WTC11 (cell line): Measurements from ENCODE around the gene SYMPK. TPM values are rescaled to one million over a fixed set of nuclear protein-coding genes. Genes with fewer than 3 reads are reported as not detected.

Experiments used
- ATAC-seq: fragments of 200-7000 bp; cut with Tn5 transposase; 2 replicates; pipeline ENCODE4 v1.10.0; 2021; ENCODE audit warnings: mild to moderate bottlenecking, moderate library complexity
- CTCF ChIA-PET: fragments of 300-600 bp; sonication (Branson Sonifier 250); formaldehyde crosslinking; loops from one replicate; lab custom pipeline; 2021; ENCODE audit warnings: antibody characterized with exemption; lab: Charles Lee
- POLR2A ChIA-PET: fragments of 350-600 bp; sonication (Branson Sonifier 250); formaldehyde crosslinking; loops from one replicate; lab custom pipeline; 2021; ENCODE audit warnings: antibody characterized with exemption; lab: Charles Lee
- DNase-seq: peaks from one replicate; pipeline ENCODE4 v3.0.0; 2021; ENCODE audit warnings: low spot score
- H3K27ac Mint-ChIP-seq: 2 replicates; pipeline ENCODE4 v1.8.0; 2021; ENCODE audit warnings: mixed read lengths
- H3K27me3 Mint-ChIP-seq: 2 replicates; pipeline ENCODE4 v1.8.0; 2021; ENCODE audit warnings: low read depth, mild to moderate bottlenecking, moderate library complexity, mixed read lengths
- H3K36me3 Mint-ChIP-seq: 2 replicates; pipeline ENCODE4 v1.8.0; 2021; ENCODE audit warnings: mixed read lengths
- H3K4me1 Mint-ChIP-seq: 2 replicates; pipeline ENCODE4 v1.8.0; 2022; ENCODE audit warnings: mixed read lengths
- H3K4me3 Mint-ChIP-seq: 2 replicates; pipeline ENCODE4 v1.8.0; 2021; ENCODE audit warnings: mild to moderate bottlenecking, moderate library complexity, mixed read lengths
- H3K9me3 Mint-ChIP-seq: 2 replicates; pipeline ENCODE4 v1.8.0; 2021; ENCODE audit warnings: mixed read lengths
- JAZF1 ChIP-seq: fragments of 250-450 bp; sonication (Bioruptor Pico); IDR thresholded peaks from 2 replicates; pipeline ENCODE4 v1.9.0; 2021; ENCODE audit warnings: moderate library complexity, mild to moderate bottlenecking, inconsistent platforms
- NFE2L1 ChIP-seq: sonication (generic); formaldehyde crosslinking; IDR thresholded peaks from 2 replicates; pipeline ENCODE4 v1.8.1; 2023; ENCODE audit warnings: missing genetic modification reagents
- OVOL2 ChIP-seq: fragments of 250-450 bp; sonication (Bioruptor Pico); IDR thresholded peaks from 2 replicates; pipeline ENCODE4 v1.9.0; 2021; ENCODE audit warnings: mild to moderate bottlenecking, borderline replicate concordance
- PRRX2 ChIP-seq: fragments of 250-450 bp; sonication (Bioruptor Pico); IDR thresholded peaks from 2 replicates; pipeline ENCODE4 v1.8.0; 2021; ENCODE audit warnings: mild to moderate bottlenecking
- TEAD4 ChIP-seq: sonication (generic); formaldehyde crosslinking; IDR thresholded peaks from 2 replicates; pipeline ENCODE4 v1.8.0; 2022; ENCODE audit warnings: mild to moderate bottlenecking, missing genetic modification reagents
- ZNF219 ChIP-seq: sonication (generic); formaldehyde crosslinking; IDR thresholded peaks from 2 replicates; pipeline ENCODE4 v1.8.0; 2023; ENCODE audit warnings: missing genetic modification reagents, mild to moderate bottlenecking, borderline replicate concordance
- ZNF396 ChIP-seq: fragments of 250-450 bp; sonication (Bioruptor Pico); IDR thresholded peaks from 2 replicates; pipeline ENCODE4 v1.8.0; 2021; ENCODE audit warnings: mild to moderate bottlenecking, moderate library complexity, borderline replicate concordance
- ZNF671 ChIP-seq: fragments of 250-450 bp; sonication (Bioruptor Pico); IDR thresholded peaks from 2 replicates; pipeline ENCODE4 v1.8.0; 2021; ENCODE audit warnings: mild to moderate bottlenecking
- total RNA-seq: library from RNA; stranded (reverse); gene quantifications from 3 replicates; pipeline ENCODE4 v1.2.3, GENCODE V29; 2021
- TF ChIP-seq, protein P1 (sequence below): sonication (generic); formaldehyde crosslinking; IDR thresholded peaks from 2 replicates; pipeline ENCODE4 v1.8.1; 2023; ENCODE audit warnings: mild to moderate bottlenecking, missing genetic modification reagents, borderline replicate concordance
- TF ChIP-seq, protein P2 (sequence below): sonication (generic); formaldehyde crosslinking; conservative IDR thresholded peaks from 2 replicates; pipeline ENCODE4 v1.8.1; 2022; ENCODE audit warnings: mild to moderate bottlenecking, missing genetic modification reagents
- TF ChIP-seq, protein P3 (sequence below): fragments of 250-450 bp; sonication (Bioruptor Pico); IDR thresholded peaks from 2 replicates; pipeline ENCODE4 v1.9.0; 2021; ENCODE audit warnings: mild to moderate bottlenecking
- TF ChIP-seq, protein P4 (sequence below): fragments of 250-450 bp; sonication (Bioruptor Pico); IDR thresholded peaks from 2 replicates; pipeline ENCODE4 v1.9.0; 2021; ENCODE audit warnings: moderate library complexity, mild to moderate bottlenecking, inconsistent platforms, borderline replicate concordance
- TF ChIP-seq, protein P5 (sequence below): sonication (generic); formaldehyde crosslinking; IDR thresholded peaks from 2 replicates; pipeline ENCODE4 v1.8.1; 2023; ENCODE audit warnings: mild to moderate bottlenecking, missing genetic modification reagents, moderate library complexity
- TF ChIP-seq, protein P6 (sequence below): sonication (generic); formaldehyde crosslinking; IDR thresholded peaks from 2 replicates; pipeline ENCODE4 v1.8.1; 2022; ENCODE audit warnings: low read depth, mild to moderate bottlenecking, moderate library complexity, missing genetic modification reagents, borderline replicate concordance

SYMPK gene
- total RNA-seq, 1 experiment from 2014 or later = 106 TPM

DNA sequence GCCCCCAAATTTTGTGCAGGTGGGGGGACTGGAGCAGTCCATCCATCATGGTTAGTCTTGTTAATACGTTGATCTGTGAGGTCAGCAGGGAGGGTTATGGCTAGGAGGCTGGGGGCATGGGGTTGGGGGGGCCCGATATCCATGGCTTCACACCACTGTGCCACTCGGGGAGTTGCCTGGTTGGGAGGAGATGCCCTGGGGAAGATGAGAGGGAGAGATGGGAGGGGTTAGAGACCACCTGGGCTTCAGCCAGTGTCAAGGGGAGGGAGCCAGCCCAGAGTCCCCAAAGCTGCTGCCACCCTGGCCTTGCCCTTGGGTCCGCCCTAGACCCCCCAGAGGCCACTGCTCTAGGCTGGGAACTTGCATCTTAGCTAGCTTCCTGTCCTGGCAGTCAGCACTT, 78.9 kb downstream of the SYMPK start:
- ChIA-PET CTCF (interaction anchor here (0.6 to 1.3 kb wide), 3 partner anchors 9 to 67 kb away, joined by 3 to 5 read pairs (median 5); partner anchors contain the start of gene SIX5), POLR2A (no interaction called here)
- no peak for ATAC-seq
- Mint-ChIP-seq H3K4me3 (no peak overlapping the region), H3K4me1 (peaks cover 25% of the 10 kb centered on the region), H3K36me3 (peaks cover 26% of the 10 kb centered on the region), H3K27ac (no peak overlapping the region), H3K27me3 (peaks cover 28% of the 10 kb centered on the region), H3K9me3 (no peaks in the 10 kb centered on the region)
- DNase-seq = no peak
- TF ChIP-seq, protein P1, sequence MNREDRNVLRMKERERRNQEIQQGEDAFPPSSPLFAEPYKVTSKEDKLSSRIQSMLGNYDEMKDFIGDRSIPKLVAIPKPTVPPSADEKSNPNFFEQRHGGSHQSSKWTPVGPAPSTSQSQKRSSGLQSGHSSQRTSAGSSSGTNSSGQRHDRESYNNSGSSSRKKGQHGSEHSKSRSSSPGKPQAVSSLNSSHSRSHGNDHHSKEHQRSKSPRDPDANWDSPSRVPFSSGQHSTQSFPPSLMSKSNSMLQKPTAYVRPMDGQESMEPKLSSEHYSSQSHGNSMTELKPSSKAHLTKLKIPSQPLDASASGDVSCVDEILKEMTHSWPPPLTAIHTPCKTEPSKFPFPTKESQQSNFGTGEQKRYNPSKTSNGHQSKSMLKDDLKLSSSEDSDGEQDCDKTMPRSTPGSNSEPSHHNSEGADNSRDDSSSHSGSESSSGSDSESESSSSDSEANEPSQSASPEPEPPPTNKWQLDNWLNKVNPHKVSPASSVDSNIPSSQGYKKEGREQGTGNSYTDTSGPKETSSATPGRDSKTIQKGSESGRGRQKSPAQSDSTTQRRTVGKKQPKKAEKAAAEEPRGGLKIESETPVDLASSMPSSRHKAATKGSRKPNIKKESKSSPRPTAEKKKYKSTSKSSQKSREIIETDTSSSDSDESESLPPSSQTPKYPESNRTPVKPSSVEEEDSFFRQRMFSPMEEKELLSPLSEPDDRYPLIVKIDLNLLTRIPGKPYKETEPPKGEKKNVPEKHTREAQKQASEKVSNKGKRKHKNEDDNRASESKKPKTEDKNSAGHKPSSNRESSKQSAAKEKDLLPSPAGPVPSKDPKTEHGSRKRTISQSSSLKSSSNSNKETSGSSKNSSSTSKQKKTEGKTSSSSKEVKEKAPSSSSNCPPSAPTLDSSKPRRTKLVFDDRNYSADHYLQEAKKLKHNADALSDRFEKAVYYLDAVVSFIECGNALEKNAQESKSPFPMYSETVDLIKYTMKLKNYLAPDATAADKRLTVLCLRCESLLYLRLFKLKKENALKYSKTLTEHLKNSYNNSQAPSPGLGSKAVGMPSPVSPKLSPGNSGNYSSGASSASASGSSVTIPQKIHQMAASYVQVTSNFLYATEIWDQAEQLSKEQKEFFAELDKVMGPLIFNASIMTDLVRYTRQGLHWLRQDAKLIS (CRISPR knock-in tag) = no peak
- TF ChIP-seq TEAD4 (CRISPR knock-in tag) = no peak
- TF ChIP-seq, protein P2, sequence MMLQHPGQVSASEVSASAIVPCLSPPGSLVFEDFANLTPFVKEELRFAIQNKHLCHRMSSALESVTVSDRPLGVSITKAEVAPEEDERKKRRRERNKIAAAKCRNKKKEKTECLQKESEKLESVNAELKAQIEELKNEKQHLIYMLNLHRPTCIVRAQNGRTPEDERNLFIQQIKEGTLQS (CRISPR knock-in tag) = no peak
- TF ChIP-seq, protein P3, sequence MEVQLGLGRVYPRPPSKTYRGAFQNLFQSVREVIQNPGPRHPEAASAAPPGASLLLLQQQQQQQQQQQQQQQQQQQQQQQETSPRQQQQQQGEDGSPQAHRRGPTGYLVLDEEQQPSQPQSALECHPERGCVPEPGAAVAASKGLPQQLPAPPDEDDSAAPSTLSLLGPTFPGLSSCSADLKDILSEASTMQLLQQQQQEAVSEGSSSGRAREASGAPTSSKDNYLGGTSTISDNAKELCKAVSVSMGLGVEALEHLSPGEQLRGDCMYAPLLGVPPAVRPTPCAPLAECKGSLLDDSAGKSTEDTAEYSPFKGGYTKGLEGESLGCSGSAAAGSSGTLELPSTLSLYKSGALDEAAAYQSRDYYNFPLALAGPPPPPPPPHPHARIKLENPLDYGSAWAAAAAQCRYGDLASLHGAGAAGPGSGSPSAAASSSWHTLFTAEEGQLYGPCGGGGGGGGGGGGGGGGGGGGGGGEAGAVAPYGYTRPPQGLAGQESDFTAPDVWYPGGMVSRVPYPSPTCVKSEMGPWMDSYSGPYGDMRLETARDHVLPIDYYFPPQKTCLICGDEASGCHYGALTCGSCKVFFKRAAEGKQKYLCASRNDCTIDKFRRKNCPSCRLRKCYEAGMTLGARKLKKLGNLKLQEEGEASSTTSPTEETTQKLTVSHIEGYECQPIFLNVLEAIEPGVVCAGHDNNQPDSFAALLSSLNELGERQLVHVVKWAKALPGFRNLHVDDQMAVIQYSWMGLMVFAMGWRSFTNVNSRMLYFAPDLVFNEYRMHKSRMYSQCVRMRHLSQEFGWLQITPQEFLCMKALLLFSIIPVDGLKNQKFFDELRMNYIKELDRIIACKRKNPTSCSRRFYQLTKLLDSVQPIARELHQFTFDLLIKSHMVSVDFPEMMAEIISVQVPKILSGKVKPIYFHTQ (CRISPR knock-in tag) = no peak
- TF ChIP-seq ZNF396 (CRISPR knock-in tag) = no peak
- no peak for TF ChIP-seq ZNF219 (CRISPR knock-in tag)
- no peak for TF ChIP-seq PRRX2 (CRISPR knock-in tag)
- no peak for TF ChIP-seq ZNF671 (CRISPR knock-in tag)
- no peak for TF ChIP-seq NFE2L1 (CRISPR knock-in tag)
- no peak for TF ChIP-seq JAZF1 (CRISPR knock-in tag)
- TF ChIP-seq, protein P4, sequence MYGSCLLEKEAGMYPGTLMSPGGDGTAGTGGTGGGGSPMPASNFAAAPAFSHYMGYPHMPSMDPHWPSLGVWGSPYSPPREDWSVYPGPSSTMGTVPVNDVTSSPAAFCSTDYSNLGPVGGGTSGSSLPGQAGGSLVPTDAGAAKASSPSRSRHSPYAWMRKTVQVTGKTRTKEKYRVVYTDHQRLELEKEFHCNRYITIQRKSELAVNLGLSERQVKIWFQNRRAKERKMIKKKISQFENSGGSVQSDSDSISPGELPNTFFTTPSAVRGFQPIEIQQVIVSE (CRISPR knock-in tag) = no peak
- TF ChIP-seq, protein P5, sequence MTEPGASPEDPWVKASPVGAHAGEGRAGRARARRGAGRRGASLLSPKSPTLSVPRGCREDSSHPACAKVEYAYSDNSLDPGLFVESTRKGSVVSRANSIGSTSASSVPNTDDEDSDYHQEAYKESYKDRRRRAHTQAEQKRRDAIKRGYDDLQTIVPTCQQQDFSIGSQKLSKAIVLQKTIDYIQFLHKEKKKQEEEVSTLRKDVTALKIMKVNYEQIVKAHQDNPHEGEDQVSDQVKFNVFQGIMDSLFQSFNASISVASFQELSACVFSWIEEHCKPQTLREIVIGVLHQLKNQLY (CRISPR knock-in tag) = no peak
- TF ChIP-seq, protein P6, sequence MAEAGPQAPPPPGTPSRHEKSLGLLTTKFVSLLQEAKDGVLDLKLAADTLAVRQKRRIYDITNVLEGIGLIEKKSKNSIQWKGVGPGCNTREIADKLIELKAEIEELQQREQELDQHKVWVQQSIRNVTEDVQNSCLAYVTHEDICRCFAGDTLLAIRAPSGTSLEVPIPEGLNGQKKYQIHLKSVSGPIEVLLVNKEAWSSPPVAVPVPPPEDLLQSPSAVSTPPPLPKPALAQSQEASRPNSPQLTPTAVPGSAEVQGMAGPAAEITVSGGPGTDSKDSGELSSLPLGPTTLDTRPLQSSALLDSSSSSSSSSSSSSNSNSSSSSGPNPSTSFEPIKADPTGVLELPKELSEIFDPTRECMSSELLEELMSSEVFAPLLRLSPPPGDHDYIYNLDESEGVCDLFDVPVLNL = no peak
- no peak for TF ChIP-seq OVOL2 (CRISPR knock-in tag)
